Measurements from ENCODE around the gene RPS27A.
"Not testable (repeated sequence)": the region's sequence is repeated elsewhere in the genome, so short reads cannot be mapped to it uniquely, and the experiment has no call there.

RPS27A gene

DNA sequence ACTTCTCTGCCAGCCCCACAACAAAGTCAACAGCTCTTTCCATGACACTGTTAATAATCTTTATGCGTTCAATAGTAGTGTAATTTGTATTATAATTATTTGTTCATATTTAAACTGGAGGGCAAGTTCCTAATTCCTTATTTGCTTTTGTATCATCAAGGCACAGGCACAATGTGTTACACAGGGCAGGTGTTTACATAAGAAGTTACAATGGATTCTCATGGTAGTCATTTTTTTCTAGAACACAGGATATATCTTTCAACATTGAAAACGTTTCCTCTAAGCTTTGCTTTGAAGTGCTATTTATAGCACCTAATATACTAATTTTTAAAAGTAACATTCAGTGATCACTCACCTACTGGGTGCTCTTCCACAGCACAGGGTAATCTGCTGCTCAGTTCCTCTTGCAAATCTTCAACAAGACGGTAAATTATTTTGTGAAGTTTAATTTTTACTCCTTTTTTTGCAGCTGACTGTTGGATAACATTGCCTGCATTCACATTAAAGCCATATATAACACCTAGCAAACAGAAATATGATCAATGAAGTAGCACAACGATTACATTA lies 7.3 kb downstream of the RPS27A start:
- no peak for DNase-seq (ENCODE audit: low read depth)

DNA sequence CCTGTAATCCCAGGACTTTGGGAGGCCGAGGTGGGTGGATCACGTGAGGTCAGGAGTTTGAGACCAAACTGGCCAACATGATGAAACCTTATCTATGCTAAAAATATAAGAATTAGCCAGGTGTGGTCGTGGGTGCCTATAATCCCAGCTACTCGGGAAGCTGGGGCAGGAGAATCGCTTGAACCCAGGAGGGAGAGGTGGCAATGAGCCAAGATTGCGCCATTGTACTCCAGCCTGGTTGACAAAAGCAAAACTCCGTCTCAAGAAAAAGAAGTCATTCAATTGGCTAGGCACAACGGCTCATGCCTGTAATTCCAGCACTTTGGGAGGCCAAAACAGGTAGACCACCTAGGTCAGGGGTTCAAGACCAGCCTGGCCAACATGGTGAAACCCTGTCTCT lies 9.1 kb downstream of the RPS27A start:
- not testable (repeated sequence) for DNase-seq (ENCODE audit: low read depth)

DNA sequence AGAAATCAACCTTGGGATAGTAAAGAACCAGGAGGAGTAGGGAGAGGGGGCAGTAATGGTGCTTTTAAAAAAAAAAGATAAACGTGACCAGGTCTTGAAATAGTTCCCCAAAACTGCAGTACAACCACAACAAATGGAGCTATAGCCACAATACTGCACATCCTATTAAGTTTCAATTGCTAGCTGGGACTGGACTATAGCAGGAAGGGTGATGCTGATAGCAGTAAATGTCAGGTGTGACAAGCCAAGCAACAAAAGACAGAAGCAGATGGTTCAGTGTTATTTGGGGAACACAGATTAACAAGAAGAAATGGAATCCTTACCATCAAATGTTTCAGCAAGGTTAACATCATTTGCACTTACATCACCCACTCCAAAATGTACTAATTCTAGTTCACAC lies 10.1 kb downstream of the RPS27A start:
- no peak for DNase-seq (ENCODE audit: low read depth)

DNA sequence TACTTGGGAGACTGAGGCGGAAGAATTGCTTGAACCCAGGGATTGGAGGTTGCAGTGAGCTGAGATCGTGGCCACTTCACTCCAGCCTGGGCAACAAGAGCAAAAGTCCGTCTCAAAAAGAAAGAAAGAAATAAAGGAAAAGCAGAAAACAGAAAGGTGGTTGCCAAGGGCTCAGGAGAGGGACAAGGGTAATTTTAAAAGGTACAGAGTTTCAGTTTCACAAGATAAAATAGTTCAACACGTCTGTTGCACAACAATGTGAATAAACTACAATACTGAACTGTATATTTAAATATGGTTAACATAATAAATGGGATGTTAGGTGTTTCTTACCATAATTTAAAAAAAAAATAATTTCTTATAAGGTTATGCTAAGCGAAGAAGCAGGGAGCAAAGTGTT lies 12.9 kb downstream of the RPS27A start:
- DNase-seq (ENCODE audit: low read depth): no peak

DNA sequence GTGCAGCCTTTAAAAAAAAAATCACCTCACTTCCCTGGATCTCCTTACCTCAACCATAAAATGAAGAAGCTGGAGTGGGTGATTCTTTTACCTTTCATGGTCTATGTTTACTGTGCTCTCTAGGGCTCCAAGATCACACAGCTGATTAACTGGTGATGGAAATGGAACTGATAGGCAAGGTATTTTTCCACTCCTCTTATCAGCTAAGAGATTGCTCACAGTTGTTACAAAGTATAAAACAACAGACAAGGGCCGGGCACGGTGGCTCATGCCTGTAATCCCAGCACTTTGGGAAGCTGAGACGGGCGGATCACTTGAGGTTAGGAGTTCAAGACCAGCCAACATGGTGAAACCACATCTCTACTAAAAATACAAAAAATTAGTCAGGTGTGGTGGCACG lies 14.5 kb downstream of the RPS27A start:
- no peak for DNase-seq (ENCODE audit: low read depth)

DNA sequence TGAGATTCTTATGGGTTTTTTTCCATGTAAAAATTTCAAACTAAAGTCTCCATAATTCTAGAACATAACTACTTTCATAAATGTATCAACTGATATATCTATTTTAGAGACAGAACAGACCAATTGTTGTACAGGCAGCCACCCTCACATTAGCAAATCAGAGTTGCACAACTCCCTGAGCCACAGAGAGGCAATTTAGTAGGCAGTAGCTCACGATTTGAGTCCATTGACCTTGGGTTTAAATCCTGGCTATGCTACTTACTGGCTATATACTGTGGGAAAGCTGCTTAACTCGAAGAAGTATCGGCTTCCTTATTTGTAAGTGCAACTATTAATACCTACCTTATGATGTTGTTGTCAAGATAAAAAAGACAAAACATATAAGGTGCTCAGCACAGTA lies 20.3 kb downstream of the RPS27A start:
- no peak for DNase-seq (ENCODE audit: low read depth)

DNA sequence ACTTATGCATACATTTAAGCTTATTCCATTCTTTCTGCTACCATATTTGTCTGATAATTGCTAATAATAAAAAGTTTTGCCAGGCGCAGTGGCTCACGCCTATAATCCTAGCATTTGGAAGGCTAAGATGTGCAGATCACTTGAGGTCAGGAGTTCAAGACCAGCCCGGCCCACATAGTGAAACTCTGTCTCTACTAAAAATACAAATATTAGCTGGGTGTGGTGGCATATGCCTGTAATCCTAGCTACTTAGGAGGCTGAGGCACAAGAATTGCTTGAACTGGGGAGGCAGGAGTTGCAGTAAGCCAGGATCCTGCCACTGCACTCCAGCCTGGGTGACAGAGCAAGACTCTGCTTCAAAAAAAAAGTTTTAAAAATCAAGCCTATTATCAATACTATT lies 27.1 kb downstream of the RPS27A start:
- not testable (repeated sequence) for DNase-seq (ENCODE audit: low read depth)

DNA sequence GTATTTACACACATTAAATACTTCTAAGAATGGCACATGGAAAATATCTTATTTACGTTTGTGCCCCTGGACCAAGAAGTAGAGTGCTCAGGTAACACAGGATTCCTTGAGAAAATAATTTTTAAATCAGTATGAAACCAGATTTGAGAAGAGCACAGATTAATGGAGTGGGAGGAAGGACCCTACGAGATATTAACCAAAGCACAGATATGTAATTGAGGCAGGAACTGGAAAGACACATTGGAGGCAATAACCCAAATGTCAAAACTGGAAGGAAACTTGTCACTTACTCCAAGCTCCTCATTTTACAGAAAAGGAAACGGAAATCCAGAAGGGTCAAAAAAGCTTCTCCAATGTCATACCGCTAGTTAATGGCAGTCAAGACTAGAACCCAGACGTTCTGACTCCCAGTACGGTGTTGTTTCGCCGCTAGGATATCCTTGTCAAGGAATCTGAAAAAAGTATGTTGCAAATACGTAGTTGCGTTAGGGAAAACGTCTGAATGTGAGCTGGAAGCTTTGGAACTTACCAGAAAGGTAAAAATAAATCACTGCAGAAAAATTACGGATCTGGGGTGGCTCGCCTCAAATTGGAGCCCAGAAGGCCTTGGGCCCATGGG lies 35.9 kb downstream of the RPS27A start:
- no peak for DNase-seq (ENCODE audit: low read depth)

DNA sequence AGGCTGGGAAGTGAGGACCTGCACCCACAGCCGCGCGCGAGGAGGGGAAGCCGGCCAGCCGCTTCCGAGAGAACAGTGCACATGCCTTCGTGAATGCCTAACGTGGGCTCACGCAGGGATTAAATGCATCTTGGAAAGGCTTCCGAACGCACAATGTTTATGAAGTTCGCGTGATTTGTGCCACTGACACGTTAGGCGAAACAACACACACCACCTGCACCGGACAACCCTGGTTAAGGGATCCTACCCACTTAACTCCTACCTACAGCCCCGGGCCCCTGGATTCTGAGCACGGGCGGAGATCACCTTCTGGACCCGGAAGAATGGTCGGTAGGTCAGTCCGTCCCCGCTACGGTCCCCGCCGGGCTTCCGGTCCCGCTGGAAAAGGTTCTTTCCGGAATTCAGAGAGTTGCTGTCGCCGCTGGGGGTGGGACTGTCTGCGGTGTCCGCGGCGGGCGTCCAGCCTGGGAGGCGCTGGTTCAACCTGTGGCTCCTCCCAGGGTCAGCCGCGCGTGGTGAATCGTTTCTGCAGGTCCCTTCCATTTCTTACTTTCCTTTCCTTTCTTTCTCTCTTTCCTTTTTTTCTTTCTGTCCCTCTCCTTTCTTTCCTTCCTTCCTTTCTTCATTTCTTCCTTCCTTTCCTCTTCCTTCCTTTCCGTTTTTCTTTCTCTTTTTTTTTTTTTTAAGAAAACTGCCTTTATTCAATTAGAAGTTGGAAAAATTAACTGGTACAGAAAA lies 36.6 kb downstream of the RPS27A start, which contains the start of gene MTIF2:
Gene MTIF2, minus strand, starts transcription at position 325 of the 738 bp plus-strand sequence. CDS start 5,373 bp downstream, outside the sequence.
- DNase-seq (ENCODE audit: low read depth): peak; percentile 85

- DNase-seq (ENCODE audit: low read depth): no peak
Observed at GRCh38 chr2:55269645-55269990, 37.1 kb downstream of the RPS27A start.

DNA sequence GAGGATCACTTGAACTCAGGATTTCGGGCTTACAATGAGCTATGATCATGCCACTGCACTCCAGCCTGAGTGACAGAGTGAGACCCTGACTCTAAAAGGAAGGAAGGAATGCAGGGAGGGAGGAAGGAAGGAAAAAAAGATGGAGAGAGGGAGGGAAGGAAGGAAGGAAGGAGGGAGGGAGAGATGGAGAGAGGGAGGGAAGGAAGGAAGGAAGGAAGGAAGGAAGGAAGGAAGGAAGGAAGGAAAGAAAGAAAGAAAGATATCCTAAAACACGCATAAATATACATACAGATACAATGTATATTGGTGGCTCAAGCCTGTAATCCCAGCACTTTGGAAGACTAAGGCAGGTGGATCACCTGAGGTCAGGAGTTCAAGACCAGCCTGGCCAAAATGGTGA lies 41.9 kb downstream of the RPS27A start:
- DNase-seq (ENCODE audit: low read depth): not testable (repeated sequence)

GRCh38 chr2:55277310-55277709 lies 44.8 kb downstream of the RPS27A start:
- DNase-seq (ENCODE audit: low read depth): no peak

DNA sequence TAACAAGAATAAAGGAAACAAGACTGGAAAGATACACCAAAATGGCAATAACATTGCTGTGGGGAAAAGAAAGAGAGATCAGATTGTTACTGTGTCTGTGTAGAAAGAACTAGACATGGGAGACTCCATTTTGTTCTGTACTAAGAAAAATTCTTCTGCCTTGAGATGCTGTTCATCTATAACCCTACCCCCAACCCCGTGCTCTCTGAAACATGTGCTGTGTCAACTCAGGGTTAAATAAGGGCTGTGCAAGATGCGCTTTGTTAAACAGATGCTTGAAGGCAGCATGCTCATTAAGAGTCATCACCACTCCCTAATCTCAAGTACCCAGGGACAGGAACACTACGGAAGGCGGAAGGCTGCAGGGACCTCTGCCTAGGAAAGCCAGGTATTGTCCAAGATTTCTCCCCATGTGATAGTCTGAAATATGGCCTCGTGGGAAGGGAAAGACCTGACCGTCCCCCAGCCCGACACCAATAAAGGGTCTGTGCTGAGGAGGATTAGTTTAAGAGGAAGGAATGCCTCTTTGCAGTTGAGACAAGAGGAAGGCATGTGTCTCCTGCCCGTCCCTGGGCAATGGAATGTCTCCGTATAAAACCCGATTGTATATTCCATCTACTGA lies 46.8 kb downstream of the RPS27A start:
- not testable (repeated sequence) for DNase-seq (ENCODE audit: low read depth)

GRCh38 chr2:55279859-55280424 lies 47.5 kb downstream of the RPS27A start:
- DNase-seq (ENCODE audit: low read depth): not testable (repeated sequence)

- DNase-seq (ENCODE audit: low read depth): not testable (repeated sequence)
Observed at GRCh38 chr2:55280851-55281546, 48.5 kb downstream of the RPS27A start.

- peak; percentile 73 for DNase-seq (ENCODE audit: low read depth)
Observed at GRCh38 chr2:55282110-55282917, 49.8 kb downstream of the RPS27A start.

DNA sequence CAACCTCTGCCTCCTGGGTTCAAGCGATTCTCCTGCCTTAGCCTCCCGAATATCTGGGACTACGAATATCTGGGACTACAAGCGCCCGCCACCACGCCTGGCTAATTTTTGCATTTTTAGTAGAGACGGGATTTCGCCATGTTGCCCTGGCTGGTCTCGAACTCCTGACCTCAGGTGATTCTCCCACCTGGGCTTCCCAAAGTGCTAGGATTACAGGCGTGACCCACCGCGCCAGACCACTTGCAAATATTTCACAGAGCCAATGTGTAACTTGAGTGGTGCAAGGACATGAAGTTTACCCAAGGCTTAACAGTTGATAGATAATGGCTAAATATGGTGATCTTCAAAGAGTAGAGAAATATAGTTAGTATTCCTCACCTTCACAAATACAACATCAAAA lies 50.6 kb downstream of the RPS27A start:
- DNase-seq (ENCODE audit: low read depth): no peak
